B cell (primary cell): ENCODE measurements around the gene POC5.

Source experiments
- CTCF ChIP-seq: fragments of 200-600 bp; IDR thresholded peaks from one replicate; pipeline ENCODE4 v1.8.0; 2022; ENCODE audit warnings: antibody characterized with exemption, mild to moderate bottlenecking
- EZH2 ChIP-seq: IDR thresholded peaks from 2 replicates; pipeline ENCODE4 v1.6.1; 2012; ENCODE audit warnings: borderline replicate concordance, low read depth, mild to moderate bottlenecking, moderate library complexity, low read length; ENCODE audit not compliant: insufficient read depth, poor library complexity, severe bottlenecking

DNA sequence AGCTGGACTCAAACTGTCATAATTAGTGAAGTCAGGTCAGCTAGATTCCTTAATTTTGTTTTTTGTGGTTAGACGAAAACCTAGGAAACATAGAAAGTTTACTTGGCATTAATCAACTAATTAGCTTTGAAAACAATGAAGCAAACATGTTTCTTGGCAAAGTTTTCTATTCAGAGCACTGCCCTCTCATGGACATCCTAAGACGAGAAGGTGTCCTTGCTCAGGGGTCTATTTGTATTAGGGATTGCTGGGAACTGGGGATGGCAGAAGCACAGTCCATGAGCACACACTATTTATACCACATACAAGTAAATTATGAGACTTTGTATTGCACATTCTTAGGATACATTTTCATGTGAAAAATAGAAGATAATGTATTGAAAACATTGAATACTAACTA lies 49.7 kb downstream of the POC5 start:
- TF ChIP-seq CTCF = no peak
- TF ChIP-seq EZH2 = no peak
